Epithelial cell of esophagus (primary cell): ENCODE measurements around the gene LUC7L2.
"Not testable (repeated sequence)": the region's sequence is repeated elsewhere in the genome, so short reads cannot be mapped to it uniquely, and the experiment has no call there.

Experiments used
- DNase-seq: peaks from one replicate; pipeline ENCODE4 v3.0.0; 2010; ENCODE audit warnings: low read depth
- H3K4me3 ChIP-seq: 2 replicates; pipeline ENCODE4 v1.5.1; 2011; ENCODE audit warnings: mild to moderate bottlenecking, low read length, control low read depth
- CTCF ChIP-seq: IDR thresholded peaks from 2 replicates; pipeline ENCODE4 v1.5.1; 2011; ENCODE audit warnings: low read depth, mild to moderate bottlenecking, low read length, control low read depth, inconsistent platforms; ENCODE audit not compliant: insufficient read depth; ENCODE audit errors: missing control alignments

LUC7L2 gene

GRCh38 chr7:139359366-139360209 is at the start of gene LUC7L2:
Gene LUC7L2, plus strand, starts transcription at chr7:139359894. Its CDS starts 368 bp downstream, at chr7:139360262.
- H3K4me3 ChIP-seq, result peak within 1 kb of the TSS; percentile 56
- TF ChIP-seq CTCF, result no peak
- peak; percentile 99 for DNase-seq

- no peak for TF ChIP-seq CTCF
- DNase-seq, result no peak
- H3K4me3 ChIP-seq, result no peak overlapping the region
Observed at GRCh38 chr7:139317939-139318505, 41.7 kb upstream of the LUC7L2 start.

- no peak overlapping the region for H3K4me3 ChIP-seq
- TF ChIP-seq CTCF, result peak; percentile 66
- peak; percentile 51 for DNase-seq
Observed at GRCh38 chr7:139321071-139321745, 38.5 kb upstream of the LUC7L2 start.

- not testable (repeated sequence) for DNase-seq
Observed at GRCh38 chr7:139324709-139325108, 35.0 kb upstream of the LUC7L2 start.

GRCh38 chr7:139328375-139328774 is 31.3 kb upstream of the LUC7L2 start:
- H3K4me3 ChIP-seq, result no peak overlapping the region
- DNase-seq, result peak; percentile 89
- no peak for TF ChIP-seq CTCF

More at GRCh38 chr7:139324709-139325108, 35.0 kb upstream of the LUC7L2 start:
- not testable (repeated sequence) for H3K4me3 ChIP-seq

GRCh38 chr7:139329119-139329518 is 30.6 kb upstream of the LUC7L2 start:
- DNase-seq, result no peak
- no peak overlapping the region for H3K4me3 ChIP-seq
- TF ChIP-seq CTCF, result no peak

GRCh38 chr7:139330333-139331030 is 29.2 kb upstream of the LUC7L2 start:
- no peak overlapping the region for H3K4me3 ChIP-seq
- no peak for DNase-seq
- no peak for TF ChIP-seq CTCF
